ENCODE data around the gene IRF5.

IRF5 gene

GRCh38 chr7:128944487-128945236 lies 6.9 kb downstream of the IRF5 start:
- ChIA-PET CTCF (no interaction called here), POLR2A (interaction anchor here (0.9 kb wide), 1 partner anchor 110 kb away, joined by 3 read pairs; no protein-coding TSS in a partner anchor)
- no peak for DNase-seq (ENCODE audit: extremely low spot score)
- TF ChIP-seq L3MBTL2 (conservative IDR thresholded peaks at IDR 0.05) (no peak), BHLHE40 (IDR thresholded peaks at IDR 0.05; ENCODE audit: borderline replicate concordance) (no peak), FOXA1 (IDR thresholded peaks at IDR 0.05) (no peak), TARDBP (IDR thresholded peaks at IDR 0.05) (no peak), LEF1 (IDR thresholded peaks at IDR 0.05; ENCODE audit: borderline replicate concordance) (no peak), HDGF (IDR thresholded peaks at IDR 0.05; ENCODE audit: borderline replicate concordance) (no peak), PKNOX1 (IDR thresholded peaks at IDR 0.05) (no peak), SUZ12 (IDR thresholded peaks at IDR 0.05) (no peak)

- no peak for DNase-seq (ENCODE audit: extremely low spot score)
- ChIA-PET POLR2A (no interaction called here), CTCF (no interaction called here)
- TF ChIP-seq PKNOX1 (IDR thresholded peaks at IDR 0.05) (no peak), FOXA1 (IDR thresholded peaks at IDR 0.05) (no peak), TARDBP (IDR thresholded peaks at IDR 0.05) (no peak), ARNT (IDR thresholded peaks at IDR 0.05) (no peak), SP1 (IDR thresholded peaks at IDR 0.05) (no peak), CTBP1 (IDR thresholded peaks at IDR 0.05; ENCODE audit: borderline replicate concordance) (no peak), NFRKB (IDR thresholded peaks at IDR 0.05) (no peak), SUZ12 (IDR thresholded peaks at IDR 0.05) (no peak), HDGF (IDR thresholded peaks at IDR 0.05; ENCODE audit: borderline replicate concordance) (no peak), FOXK2 (IDR thresholded peaks at IDR 0.05) (no peak), FOXM1 (IDR thresholded peaks at IDR 0.05; ENCODE audit: borderline replicate concordance) (no peak), LEF1 (IDR thresholded peaks at IDR 0.05; ENCODE audit: borderline replicate concordance) (no peak)
Observed at GRCh38 chr7:128945668-128946366, 8.1 kb downstream of the IRF5 start.

DNA sequence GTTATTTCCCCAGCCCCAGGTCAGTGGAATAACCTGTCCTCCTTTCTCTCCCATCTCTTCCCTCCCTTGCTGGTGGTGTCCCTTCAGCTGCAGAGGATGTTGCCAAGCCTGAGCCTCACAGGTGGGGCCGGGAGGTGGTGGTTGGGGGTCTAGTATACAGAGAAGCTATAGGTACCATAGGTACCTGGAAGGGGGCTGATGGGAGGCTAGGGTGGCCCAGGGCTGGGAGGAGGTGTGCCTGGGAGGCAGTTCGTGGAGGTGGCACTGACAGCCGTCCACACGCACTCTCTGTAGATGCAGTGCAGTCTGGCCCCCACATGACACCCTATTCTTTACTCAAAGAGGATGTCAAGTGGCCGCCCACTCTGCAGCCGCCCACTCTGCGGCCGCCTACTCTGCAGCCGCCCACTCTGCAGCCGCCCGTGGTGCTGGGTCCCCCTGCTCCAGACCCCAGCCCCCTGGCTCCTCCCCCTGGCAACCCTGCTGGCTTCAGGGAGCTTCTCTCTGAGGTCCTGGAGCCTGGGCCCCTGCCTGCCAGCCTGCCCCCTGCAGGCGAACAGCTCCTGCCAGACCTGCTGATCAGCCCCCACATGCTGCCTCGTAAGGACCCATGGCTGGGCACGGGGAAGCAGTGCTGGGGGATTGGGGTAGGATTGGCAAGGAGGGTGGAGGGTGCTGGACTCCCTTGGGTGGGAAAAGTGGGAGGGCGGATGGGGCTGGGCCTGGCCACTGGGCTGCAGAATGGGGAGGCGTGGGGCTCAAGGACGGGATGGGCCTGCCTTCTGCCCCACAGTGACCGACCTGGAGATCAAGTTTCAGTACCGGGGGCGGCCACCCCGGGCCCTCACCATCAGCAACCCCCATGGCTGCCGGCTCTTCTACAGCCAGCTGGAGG lies 9.5 kb downstream of the IRF5 start:
- TF ChIP-seq LEF1 (IDR thresholded peaks at IDR 0.05; ENCODE audit: borderline replicate concordance) (no peak), SUZ12 (IDR thresholded peaks at IDR 0.05) (no peak), NFRKB (IDR thresholded peaks at IDR 0.05) (no peak), ELF4 (IDR thresholded peaks at IDR 0.05) (no peak), FOXM1 (IDR thresholded peaks at IDR 0.05; ENCODE audit: borderline replicate concordance) (no peak), HDGF (IDR thresholded peaks at IDR 0.05; ENCODE audit: borderline replicate concordance) (no peak), ARNT (IDR thresholded peaks at IDR 0.05) (no peak), BHLHE40 (IDR thresholded peaks at IDR 0.05; ENCODE audit: borderline replicate concordance) (no peak), SP1 (IDR thresholded peaks at IDR 0.05) (no peak), ZNF384 (IDR thresholded peaks at IDR 0.05) (no peak), PKNOX1 (IDR thresholded peaks at IDR 0.05) (no peak)
- POLR2A ChIA-PET, result no interaction called here
- CTCF ChIA-PET, result no interaction called here
- no peak for DNase-seq (ENCODE audit: extremely low spot score)

GRCh38 chr7:128947854-128948253 lies 10.1 kb downstream of the IRF5 start:
- POLR2A ChIA-PET, result no interaction called here
- TF ChIP-seq CTBP1 (IDR thresholded peaks at IDR 0.05; ENCODE audit: borderline replicate concordance) (no peak), FOXK2 (IDR thresholded peaks at IDR 0.05) (no peak), FOXA1 (IDR thresholded peaks at IDR 0.05) (no peak), NFRKB (IDR thresholded peaks at IDR 0.05) (no peak), ZNF384 (IDR thresholded peaks at IDR 0.05) (no peak), SP1 (IDR thresholded peaks at IDR 0.05) (no peak), ELF4 (IDR thresholded peaks at IDR 0.05) (no peak), TARDBP (IDR thresholded peaks at IDR 0.05) (no peak), FOXM1 (IDR thresholded peaks at IDR 0.05; ENCODE audit: borderline replicate concordance) (no peak), LEF1 (IDR thresholded peaks at IDR 0.05; ENCODE audit: borderline replicate concordance) (no peak), HDGF (IDR thresholded peaks at IDR 0.05; ENCODE audit: borderline replicate concordance) (no peak), ARNT (IDR thresholded peaks at IDR 0.05) (no peak)
- CTCF ChIA-PET, result interaction anchor here (0.7 kb wide), 1 partner anchor 27 kb away, joined by 7 read pairs; no protein-coding TSS in a partner anchor
- no peak for DNase-seq (ENCODE audit: extremely low spot score)

DNA sequence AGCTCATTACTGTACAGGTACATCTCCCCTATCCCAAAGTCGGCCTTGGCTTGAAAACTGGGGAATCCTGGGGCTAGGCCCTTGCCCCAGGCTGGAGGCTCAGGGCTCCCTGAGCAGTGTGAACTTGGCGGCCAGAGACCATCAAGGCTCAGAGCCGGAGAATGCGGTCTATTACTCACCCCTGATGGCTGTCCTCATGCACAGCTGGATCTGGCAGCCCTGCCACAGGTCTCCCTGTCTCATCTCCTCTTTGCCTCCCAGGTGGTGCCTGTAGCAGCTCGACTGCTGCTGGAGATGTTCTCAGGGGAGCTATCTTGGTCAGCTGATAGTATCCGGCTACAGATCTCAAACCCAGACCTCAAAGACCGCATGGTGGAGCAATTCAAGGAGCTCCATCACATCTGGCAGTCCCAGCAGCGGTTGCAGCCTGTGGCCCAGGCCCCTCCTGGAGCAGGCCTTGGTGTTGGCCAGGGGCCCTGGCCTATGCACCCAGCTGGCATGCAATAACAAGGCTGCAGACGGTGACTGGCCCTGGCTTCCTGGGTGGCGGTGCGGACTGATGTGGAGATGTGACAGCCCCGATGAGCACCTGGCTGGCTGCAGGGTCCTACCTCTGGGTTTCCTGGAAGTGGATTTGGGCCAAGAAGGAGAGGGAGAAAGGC lies 10.7 kb downstream of the IRF5 start:
- ChIA-PET CTCF (interaction anchor here (0.7 kb wide), 1 partner anchor 26 kb away, joined by 7 read pairs; no protein-coding TSS in a partner anchor), POLR2A (no interaction called here)
- TF ChIP-seq NFRKB (IDR thresholded peaks at IDR 0.05), result no peak
- no peak for TF ChIP-seq SP1 (IDR thresholded peaks at IDR 0.05)
- TF ChIP-seq L3MBTL2 (conservative IDR thresholded peaks at IDR 0.05), result no peak
- DNase-seq (ENCODE audit: extremely low spot score), result no peak
